RPMI7951 (cell line): ENCODE data around the gene NFIC. TPM values are rescaled to one million over a fixed set of nuclear protein-coding genes. Genes with fewer than 3 reads are reported as not detected.
"Not testable (repeated sequence)": the region's sequence is repeated elsewhere in the genome, so short reads cannot be mapped to it uniquely, and the experiment has no call there.

Experiments used
- DNase-seq: peaks from one replicate; pipeline ENCODE4 v3.0.0-alpha.2; 2012; ENCODE audit warnings: low read depth
- total RNA-seq: library from RNA; depleted of rRNA; stranded (reverse); fragments of >200 nt; shearing (Covaris generic); gene quantifications from 2 replicates; pipeline ENCODE4 v1.2.3, GENCODE V29; 2014

NFIC gene
- total RNA-seq, 1 experiment from 2014 or later: 20.9 TPM

DNA sequence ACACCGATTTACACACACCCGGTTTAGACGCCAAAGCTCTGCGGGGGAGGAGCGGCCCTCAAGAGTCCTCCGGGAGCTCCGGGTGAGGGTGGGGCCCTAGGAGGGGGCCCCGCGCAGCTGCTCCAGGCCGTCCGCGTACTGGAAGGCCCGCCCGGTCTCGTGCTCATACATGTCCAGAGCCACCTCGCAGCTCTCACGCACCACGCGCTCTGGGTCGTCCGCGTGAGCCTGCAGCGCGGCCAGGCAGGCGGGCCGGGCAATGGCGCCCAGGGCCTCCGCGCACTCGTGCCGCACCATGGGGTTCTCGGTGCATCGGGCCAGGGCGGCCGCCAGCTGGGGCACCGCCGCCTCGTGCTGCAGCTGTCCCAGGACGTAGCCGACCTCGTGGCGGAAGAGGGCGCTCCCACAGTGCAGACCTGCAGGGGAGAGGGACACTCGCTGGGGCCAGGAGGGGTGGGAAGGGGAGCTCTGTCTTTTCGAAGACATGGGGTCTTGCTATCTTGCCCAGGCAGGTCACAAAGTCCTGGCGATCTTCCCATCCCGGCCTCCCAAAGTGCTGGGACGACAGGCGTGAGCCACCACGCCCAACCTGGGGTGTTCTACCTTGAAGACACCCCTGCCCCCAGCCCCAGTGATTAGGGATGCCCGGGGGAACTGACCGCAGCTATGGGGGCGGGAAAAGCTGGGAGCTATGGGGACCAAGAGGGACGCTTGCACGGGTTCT is 125.2 kb downstream of the NFIC start:
- DNase-seq: no peak

- no peak for DNase-seq
Measured at GRCh38 chr19:3492131-3492839, 125.9 kb downstream of the NFIC start.

GRCh38 chr19:3492919-3493318 is 126.5 kb downstream of the NFIC start:
- DNase-seq: no peak

DNA sequence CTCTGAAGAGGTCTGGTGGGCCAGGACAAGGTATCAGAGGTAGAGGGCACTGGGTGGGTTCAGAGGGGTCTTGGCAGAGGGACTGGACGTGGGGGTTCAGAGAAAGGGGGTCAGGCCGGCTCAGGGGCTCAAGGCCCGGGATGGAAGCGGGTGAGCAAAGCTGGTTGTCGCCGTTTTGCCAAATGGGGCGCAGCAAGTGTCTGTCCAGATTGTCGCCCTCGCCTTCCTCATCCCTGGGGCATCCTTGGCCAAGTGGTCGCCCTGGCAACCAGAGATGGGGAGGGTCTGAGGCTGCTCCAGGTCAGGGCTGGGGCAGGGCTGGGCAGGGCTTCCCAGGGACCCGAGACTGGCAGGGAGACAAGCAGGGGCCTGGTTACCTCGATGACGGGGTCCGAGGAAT is 127.3 kb downstream of the NFIC start:
- DNase-seq: no peak

- DNase-seq: no peak
Measured at GRCh38 chr19:3494051-3494450, 127.7 kb downstream of the NFIC start.

DNA sequence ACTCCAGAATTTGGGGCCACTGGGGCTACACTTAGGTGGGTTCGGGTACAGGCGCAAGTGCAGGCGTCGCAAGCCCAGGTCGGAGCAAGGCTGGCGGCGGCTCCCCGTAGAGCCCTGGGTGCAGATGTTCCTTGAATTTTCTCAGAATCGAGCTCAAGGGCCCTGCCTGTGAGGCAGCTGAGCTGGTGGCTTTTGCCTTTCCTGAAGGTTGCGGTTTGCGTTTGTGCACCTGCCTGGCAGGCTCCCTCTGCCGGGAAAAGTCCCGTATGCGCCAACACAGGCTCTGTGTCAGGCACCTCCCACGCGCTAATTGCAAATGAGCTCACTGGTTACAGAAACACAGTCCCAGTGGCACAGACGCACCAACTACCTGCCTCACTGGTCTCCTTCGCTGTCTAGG is 128.2 kb downstream of the NFIC start:
- DNase-seq: no peak

GRCh38 chr19:3496392-3497273 is 130.2 kb downstream of the NFIC start:
- DNase-seq: no peak

GRCh38 chr19:3497757-3498520 is 131.6 kb downstream of the NFIC start:
- no peak for DNase-seq

- no peak for DNase-seq
Measured at GRCh38 chr19:3499738-3500428, 133.5 kb downstream of the NFIC start.

DNA sequence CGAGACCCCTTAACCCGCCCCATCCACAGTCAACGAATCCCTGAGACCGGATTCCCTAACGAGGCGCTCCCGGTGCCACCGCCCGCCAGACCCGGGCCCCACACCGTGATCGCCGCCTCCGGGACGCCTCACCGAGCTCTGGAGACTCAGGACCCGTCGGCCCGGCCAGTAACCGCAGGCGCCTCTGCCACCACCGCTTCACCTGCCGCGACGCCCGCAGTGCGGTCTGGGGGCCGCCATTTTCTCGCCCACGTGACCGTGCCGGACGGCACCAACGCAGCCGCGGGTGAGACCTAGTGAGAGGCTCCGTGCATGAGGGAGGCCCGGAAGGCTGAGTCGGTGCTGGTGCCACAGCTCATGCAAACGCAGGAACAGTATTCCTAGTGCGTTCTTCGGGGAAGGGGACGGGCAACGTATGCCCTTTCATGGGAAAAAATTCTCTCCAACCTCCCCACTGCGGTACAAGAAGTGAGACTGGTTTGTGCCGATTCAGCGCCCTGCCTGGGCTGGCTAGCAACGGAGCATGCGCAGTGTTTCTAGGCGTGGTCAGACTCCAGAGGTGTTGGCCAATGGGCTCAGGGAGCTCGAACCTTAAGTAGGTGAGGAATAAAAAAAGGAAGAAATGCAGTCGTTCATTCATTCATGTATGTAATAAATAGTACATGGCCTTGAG is 134.2 kb downstream of the NFIC start, which contains the start of gene DOHH:
Gene DOHH (minus strand): TSS at position 246 of the 673 bp plus-strand sequence. CDS start 3,860 bp downstream, outside the sequence.
- DNase-seq: peak; percentile 93

- DNase-seq: no peak
Measured at GRCh38 chr19:3501780-3502179, 135.4 kb downstream of the NFIC start.

- no peak for DNase-seq
Measured at GRCh38 chr19:3503036-3503572, 136.7 kb downstream of the NFIC start.

DNA sequence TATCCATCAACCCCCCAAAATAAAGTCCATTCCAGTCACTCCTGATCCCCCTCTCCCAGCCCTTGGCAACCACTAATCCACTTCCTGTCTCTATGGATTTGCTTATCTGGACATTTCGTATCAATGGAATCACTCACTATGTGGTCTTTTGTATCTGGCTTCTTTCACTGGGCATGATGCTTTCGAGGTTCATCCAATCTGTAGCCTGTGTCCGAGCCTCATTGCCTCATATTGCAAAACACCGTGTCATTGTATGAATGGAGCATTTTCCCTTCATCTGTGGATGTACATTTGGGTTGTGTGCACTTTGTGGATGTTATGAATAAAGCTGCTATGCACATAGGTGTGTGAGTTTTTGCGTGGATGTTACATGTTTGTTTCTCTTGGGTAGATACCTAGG is 138.4 kb downstream of the NFIC start:
- no peak for DNase-seq

DNA sequence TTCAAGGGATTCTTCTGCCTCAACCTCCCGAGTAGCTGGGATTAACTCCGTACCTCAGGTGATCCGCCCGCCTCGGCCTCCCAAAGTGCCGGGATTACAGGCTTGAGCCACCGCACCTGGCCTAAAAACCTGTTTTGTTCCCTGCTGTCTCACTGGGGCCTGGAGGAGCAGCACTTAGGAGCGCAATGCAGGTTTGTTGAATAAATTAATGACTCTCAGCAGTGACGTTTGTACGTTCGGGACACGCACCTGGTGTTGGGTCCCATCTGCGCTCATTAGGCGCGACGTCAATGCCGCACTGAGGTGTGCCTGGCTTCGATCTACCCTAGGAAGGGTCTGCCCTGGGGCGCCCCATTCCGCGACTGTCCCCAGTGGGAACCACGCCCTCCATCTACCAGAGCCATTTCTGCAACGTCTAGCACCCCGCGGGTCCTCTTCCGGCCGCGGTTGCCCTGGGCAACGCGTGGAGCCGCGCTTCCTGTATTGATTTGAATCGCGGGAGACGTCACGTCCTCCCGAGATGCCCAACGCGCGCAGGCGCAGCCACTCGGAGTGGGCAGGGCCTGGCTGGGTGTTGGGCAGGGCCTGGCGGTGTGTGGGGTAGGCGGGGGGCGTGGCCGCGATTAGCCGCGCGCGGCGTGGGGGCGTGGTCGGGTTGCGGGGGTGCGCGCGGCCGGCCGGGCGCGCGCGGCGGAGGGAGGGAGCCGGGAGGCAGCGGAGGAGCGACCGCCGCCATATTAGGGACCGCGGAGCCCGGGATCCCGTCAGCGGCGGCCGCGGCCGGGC is 139.4 kb downstream of the NFIC start, which contains the start of gene FZR1:
Gene FZR1 (plus strand): TSS at position 714 of the 786 bp plus-strand sequence. CDS start 16,679 bp downstream, outside the sequence.
- peak; percentile 98 for DNase-seq

- no peak for DNase-seq
Measured at GRCh38 chr19:3506384-3507340, 140.3 kb downstream of the NFIC start.

GRCh38 chr19:3507371-3508120 is 141.2 kb downstream of the NFIC start:
- no peak for DNase-seq

GRCh38 chr19:3508121-3508661 is 141.8 kb downstream of the NFIC start:
- not testable (repeated sequence) for DNase-seq
